Stomach (tissue), 9 donors: ENCODE results near the gene COPS2. TPM values are rescaled to one million over a fixed set of nuclear protein-coding genes. Genes with fewer than 3 reads are reported as not detected.

Source experiments
- DNase-seq, 2 donors: peaks; one replicate each; pipeline versions ENCODE4 v3.0.0 to v3.0.0-alpha.2; 2013 to 2019
- H3K27ac ChIP-seq, 5 donors: fragments of 200-600 bp in 4 of 5; sonication (generic) in 4 of 5; one replicate each; pipeline ENCODE4 v1.5.1; 2013 to 2019; ENCODE audit warnings: mild to moderate bottlenecking in 1 of 5, moderate library complexity in 1 of 5
- H3K27me3 ChIP-seq, 3 donors: fragments of 200-600 bp; sonication (generic); one replicate each; pipeline ENCODE4 v1.5.1; 2017 to 2019; ENCODE audit warnings: mixed run types in 1 of 3
- H3K36me3 ChIP-seq, 4 donors: fragments of 200-600 bp; sonication (generic); 1 replicate in 3 of 4; 2 replicates in 1 of 4; pipeline ENCODE4 v1.5.1; 2016 to 2019
- H3K4me1 ChIP-seq, 4 donors: fragments of 200-600 bp; sonication (generic); one replicate each; pipeline ENCODE4 v1.5.1; 2016 to 2019
- H3K4me3 ChIP-seq, 4 donors: fragments of 200-600 bp; sonication (generic) in 3 of 4; one replicate each; pipeline ENCODE4 v1.5.1; 2016 to 2019; ENCODE audit warnings: mild to moderate bottlenecking in 1 of 4
- H3K9me3 ChIP-seq, 4 donors: fragments of 200-600 bp; sonication (generic); one replicate each; pipeline ENCODE4 v1.5.1; 2016 to 2019
- CTCF ChIP-seq, 7 experiments: fragments of 450-650 bp in 4 of 7; fragments of 200-600 bp in 3 of 7; sonication (generic) in 3 of 7; IDR thresholded peaks; one replicate each; pipeline ENCODE4 v1.5.1; 2016 to 2019; ENCODE audit warnings: antibody characterized with exemption in 7 of 7, control low read depth in 2 of 7, mild to moderate bottlenecking in 1 of 7
- EP300 ChIP-seq: sonication (generic); formaldehyde crosslinking; IDR thresholded peaks from one replicate; pipeline ENCODE4 v1.6.1; 2017; ENCODE audit warnings: antibody characterized with exemption
- POLR2A ChIP-seq, 4 donors: fragments of 450-650 bp; IDR thresholded peaks; one replicate each; pipeline ENCODE4 v1.6.1; 2016; ENCODE audit warnings: antibody characterized with exemption in 4 of 4, control low read depth in 2 of 4, mild to moderate bottlenecking in 1 of 4, moderate library complexity in 1 of 4
- POLR2AphosphoS5 ChIP-seq, 3 donors: sonication (generic); formaldehyde crosslinking; IDR thresholded peaks; one replicate each; pipeline ENCODE4 v1.6.1; 2016; ENCODE audit warnings: antibody characterized with exemption in 3 of 3
- WGBS, 5 donors: extraction: QIAGEN DNeasy Blood & Tissue Kit in 3 of 5; methylation state at CpG; one replicate each; pipeline versions ENCODE4 v1.1.5 to v1.1.7; 2013 to 2018; 5-methylcytosine and 5-hydroxymethylcytosine counted together
- intact Hi-C: fragments of 100-400 bp; cut with DNase I; formaldehyde crosslinking; loops from one replicate; pipeline ENCODE4 v1.15.1; 2023; ENCODE audit warnings: low total_unique reads
- polyA plus RNA-seq, 3 donors: library from polyadenylated mRNA; stranded (reverse); fragments of 200-250 nt; gene quantifications; one replicate each; pipeline ENCODE4 v1.2.3, GENCODE V29; 2013
- total RNA-seq, 5 donors: library from RNA; depleted of rRNA; stranded (reverse); fragments of >200 nt; gene quantifications; one replicate each; pipeline versions ENCODE4 v1.1.0 to v1.2.3, GENCODE V29; 2014 to 2016
- donor health status: healthy with polysubstance abuse.
- donor health status: Bipolar disorder and iron deficiency.
- donor health status: healthy.

COPS2 gene
- total and polyA plus RNA-seq, 8 donors, result 4.3 to 134 (median 52.6) TPM

- WGBS, 5 donors, result 14 to 23% (median 18%) methylated on average over 3 of the region's 3 CpGs
- H3K27ac ChIP-seq, result peak overlapping the region in 1 of 5 donors; percentile 13
- intact Hi-C loops, result no loop called here
- peaks cover 19 to 40% (median 38%) of the 10 kb centered on the region in 4 donors for H3K36me3 ChIP-seq
- DNase-seq, result peak in 1 of 2 donors; percentile 80
- H3K27me3 ChIP-seq, result no peaks in the 10 kb centered on the region
- peaks cover 10 to 66% (median 33%) of the 10 kb centered on the region in 4 donors for H3K4me1 ChIP-seq
- no peaks in the 10 kb centered on the region for H3K9me3 ChIP-seq
- TF ChIP-seq POLR2A (IDR thresholded peaks at IDR 0.05), result no peak
- TF ChIP-seq EP300, result no peak
- peak in 5 of 7 experiments; percentile 17 to 57 (median 40) for TF ChIP-seq CTCF (IDR thresholded peaks at IDR 0.05)
- no peak for TF ChIP-seq POLR2AphosphoS5 (IDR thresholded peaks at IDR 0.05)
- H3K4me3 ChIP-seq, result no peak overlapping the region
These were observed 9.5 kb downstream of the COPS2 start for GRCh38 chr15:49145651-49146609.

- Histone ChIP-seq H3K4me1 (peaks cover 0 to 19% (median 0%) of the 10 kb centered on the region in 4 donors), H3K4me3 (no peak overlapping the region), H3K9me3 (no peaks in the 10 kb centered on the region), H3K36me3 (peaks cover 35 to 100% (median 99%) of the 10 kb centered on the region in 4 donors), H3K27ac (no peak overlapping the region), H3K27me3 (no peaks in the 10 kb centered on the region)
- no peak for TF ChIP-seq POLR2AphosphoS5 (IDR thresholded peaks at IDR 0.05)
- TF ChIP-seq POLR2A (IDR thresholded peaks at IDR 0.05), result no peak
- no peak for TF ChIP-seq CTCF (IDR thresholded peaks at IDR 0.05)
- no peak for TF ChIP-seq EP300
- no peak for DNase-seq
- 67 to 81% (median 69%) methylated on average over 2 of the region's 2 CpGs for WGBS, 5 donors
- intact Hi-C loops, result no loop called here
These were observed 17.5 kb downstream of the COPS2 start for GRCh38 chr15:49137861-49138260.

- H3K36me3 ChIP-seq, result peaks cover 37 to 100% (median 95%) of the 10 kb centered on the region in 4 donors
- intact Hi-C loops, result no loop called here
- H3K27me3 ChIP-seq, result no peaks in the 10 kb centered on the region
- no peak for DNase-seq
- H3K4me3 ChIP-seq, result no peak overlapping the region
- H3K27ac ChIP-seq, result no peak overlapping the region
- peaks cover 0 to 19% (median 0%) of the 10 kb centered on the region in 4 donors for H3K4me1 ChIP-seq
- TF ChIP-seq POLR2A (IDR thresholded peaks at IDR 0.05) (no peak), POLR2AphosphoS5 (IDR thresholded peaks at IDR 0.05) (no peak), CTCF (IDR thresholded peaks at IDR 0.05) (no peak), EP300 (no peak)
- no peaks in the 10 kb centered on the region for H3K9me3 ChIP-seq
- 63 to 78% (median 72%) methylated on average over 3 of the region's 3 CpGs for WGBS, 5 donors
These were observed 19.5 kb downstream of the COPS2 start for GRCh38 chr15:49135911-49136310.

GRCh38 chr15:49135342-49135857, 20.0 kb downstream of the COPS2 start:
- no peaks in the 10 kb centered on the region for H3K27me3 ChIP-seq
- H3K36me3 ChIP-seq, result peaks cover 38 to 100% (median 96%) of the 10 kb centered on the region in 4 donors
- DNase-seq, result no peak
- intact Hi-C loops, result no loop called here
- 65 to 77% (median 71%) methylated on average over 2 of the region's 2 CpGs for WGBS, 5 donors
- H3K4me3 ChIP-seq, result no peak overlapping the region
- H3K9me3 ChIP-seq, result no peaks in the 10 kb centered on the region
- H3K4me1 ChIP-seq, result peaks cover 0 to 19% (median 0%) of the 10 kb centered on the region in 4 donors
- H3K27ac ChIP-seq, result no peak overlapping the region
- TF ChIP-seq EP300 (no peak), POLR2AphosphoS5 (IDR thresholded peaks at IDR 0.05) (no peak), POLR2A (IDR thresholded peaks at IDR 0.05) (no peak)
